Colonic mucosa (tissue), 4 donors: ENCODE data around the gene XRRA1. TPM values are rescaled to one million over a fixed set of nuclear protein-coding genes. Genes with fewer than 3 reads are reported as not detected.

Experiments
- DNase-seq: peaks from one replicate; pipeline ENCODE4 v3.0.0-alpha.2; 2020
- H3K27ac ChIP-seq: fragments of 200-600 bp; one replicate; pipeline ENCODE4 v1.8.0; 2021
- H3K27me3 ChIP-seq: fragments of 200-600 bp; one replicate; pipeline ENCODE4 v1.8.0; 2021
- H3K36me3 ChIP-seq: fragments of 200-600 bp; one replicate; pipeline ENCODE4 v1.8.0; 2021
- H3K4me1 ChIP-seq: fragments of 200-600 bp; one replicate; pipeline ENCODE4 v1.8.0; 2021; ENCODE audit warnings: mild to moderate bottlenecking
- H3K4me3 ChIP-seq: fragments of 200-600 bp; one replicate; pipeline ENCODE4 v1.8.0; 2021
- H3K9ac ChIP-seq, 2 donors: one replicate each; pipeline ENCODE4 v1.7.0; 2013; ENCODE audit warnings: control low read depth in 2 of 2, low read depth in 2 of 2, low read length in 2 of 2
- H3K9me3 ChIP-seq: fragments of 200-600 bp; one replicate; pipeline ENCODE4 v1.8.0; 2021
- CTCF ChIP-seq: fragments of 200-600 bp; IDR thresholded peaks from one replicate; pipeline ENCODE4 v1.8.0; 2022; ENCODE audit warnings: antibody characterized with exemption, mild to moderate bottlenecking
- intact Hi-C: fragments of 100-400 bp; cut with DNase I; formaldehyde crosslinking; loops from one replicate; pipeline ENCODE4 v1.14.1; 2022
- total RNA-seq, 2 donors: library from RNA; stranded (reverse); fragmentation: NEBNext Ultra II Directional in 1 of 2; extraction: Animal tissue kit (Norgen Biotek cat#: 25700) in 1 of 2; gene quantifications; one replicate each; pipeline ENCODE4 v1.2.1, GENCODE V29; 2021
- donor health status: healthy.
- donor health status: DM: no; HTN: no; CAD: no.
- donor health status: DM: no; HTN: no; CAD: no.

Gene XRRA1
- total RNA-seq, 2 donors from 2014 or later, result 5.1 to 6.6 TPM

- intact Hi-C loops, result no loop called here
- Histone ChIP-seq H3K9ac (no peak overlapping the region), H3K36me3 (no peaks in the 10 kb centered on the region), H3K27ac (no peak overlapping the region), H3K4me3 (no peak overlapping the region), H3K4me1 (no peaks in the 10 kb centered on the region), H3K27me3 (no peaks in the 10 kb centered on the region), H3K9me3 (no peaks in the 10 kb centered on the region)
- DNase-seq, result no peak
- no peak for TF ChIP-seq CTCF
These were observed 129.5 kb downstream of the XRRA1 start for GRCh38 chr11:74819400-74819799.

- H3K27ac ChIP-seq, result no peak overlapping the region
- no peak for DNase-seq
- H3K36me3 ChIP-seq, result no peaks in the 10 kb centered on the region
- intact Hi-C loops, result no loop called here
- H3K4me3 ChIP-seq, result no peak overlapping the region
- no peak for TF ChIP-seq CTCF
- H3K9ac ChIP-seq, result no peak overlapping the region
- H3K9me3 ChIP-seq, result no peaks in the 10 kb centered on the region
- H3K27me3 ChIP-seq, result no peaks in the 10 kb centered on the region
- H3K4me1 ChIP-seq, result no peaks in the 10 kb centered on the region
These were observed 130.5 kb downstream of the XRRA1 start for GRCh38 chr11:74818283-74818946.

GRCh38 chr11:74816664-74817063, 132.2 kb downstream of the XRRA1 start:
- no peaks in the 10 kb centered on the region for H3K36me3 ChIP-seq
- no peaks in the 10 kb centered on the region for H3K4me1 ChIP-seq

GRCh38 chr11:74815966-74816365, 132.9 kb downstream of the XRRA1 start:
- Histone ChIP-seq H3K9ac (no peak overlapping the region), H3K4me1 (no peaks in the 10 kb centered on the region), H3K9me3 (no peaks in the 10 kb centered on the region), H3K36me3 (no peaks in the 10 kb centered on the region), H3K4me3 (no peak overlapping the region), H3K27ac (no peak overlapping the region), H3K27me3 (no peaks in the 10 kb centered on the region)
- TF ChIP-seq CTCF, result no peak
- DNase-seq, result no peak
- intact Hi-C loops, result no loop called here

More at GRCh38 chr11:74816664-74817063, 132.2 kb downstream of the XRRA1 start:
- Histone ChIP-seq H3K27me3 (no peaks in the 10 kb centered on the region), H3K4me3 (no peak overlapping the region), H3K9me3 (no peaks in the 10 kb centered on the region), H3K27ac (no peak overlapping the region), H3K9ac (no peak overlapping the region)
- intact Hi-C loops, result no loop called here
- no peak for TF ChIP-seq CTCF
- DNase-seq, result no peak

- no peaks in the 10 kb centered on the region for H3K4me1 ChIP-seq
- intact Hi-C loops, result no loop called here
- no peak overlapping the region for H3K4me3 ChIP-seq
- no peak overlapping the region for H3K27ac ChIP-seq
- DNase-seq, result no peak
- H3K9ac ChIP-seq, result no peak overlapping the region
- no peaks in the 10 kb centered on the region for H3K27me3 ChIP-seq
- no peaks in the 10 kb centered on the region for H3K9me3 ChIP-seq
- no peak for TF ChIP-seq CTCF
- H3K36me3 ChIP-seq, result no peaks in the 10 kb centered on the region
These were observed 139.1 kb downstream of the XRRA1 start for GRCh38 chr11:74809801-74810200.
